Neural cell (in vitro differentiated cells): Measurements from ENCODE around the gene WIPI1. TPM values are rescaled to one million over a fixed set of nuclear protein-coding genes. Genes with fewer than 3 reads are reported as not detected.

Experiments
- H2AFZ ChIP-seq: fragments of 200-600, 300-800 bp; sonication (generic), shearing (Covaris generic); 2 replicates; pipeline ENCODE4 v1.6.0; 2014; ENCODE audit warnings: low read depth, mild to moderate bottlenecking, antibody characterized with exemption, low read length, moderate library complexity
- H3F3A ChIP-seq: fragments of 200-600 bp; shearing (Covaris generic); 2 replicates; pipeline ENCODE4 v1.6.1; 2016; ENCODE audit warnings: mild to moderate bottlenecking, moderate library complexity, mixed read lengths, antibody characterized with exemption, low read length; ENCODE audit not compliant: insufficient read depth, poor library complexity, severe bottlenecking
- H3K27ac ChIP-seq: fragments of 200-600, 300-800 bp; sonication (generic), shearing (Covaris generic); 2 replicates; pipeline ENCODE4 v1.5.1; 2014; ENCODE audit warnings: mild to moderate bottlenecking, low read length, moderate library complexity
- H3K27me3 ChIP-seq: fragments of 300-800, 200-600 bp; sonication (generic), shearing (Covaris generic); 2 replicates; pipeline ENCODE4 v1.6.0; 2014; ENCODE audit warnings: mild to moderate bottlenecking, low read depth, low read length, moderate library complexity; ENCODE audit not compliant: insufficient read depth
- H3K36me3 ChIP-seq: fragments of 300-800, 200-600 bp; sonication (generic), shearing (Covaris generic); 2 replicates; pipeline ENCODE4 v1.5.1; 2014; ENCODE audit warnings: mild to moderate bottlenecking, antibody characterized with exemption, low read length, moderate library complexity; ENCODE audit not compliant: insufficient read depth
- H3K4me2 ChIP-seq: fragments of 300-800, 200-600 bp; sonication (generic), shearing (Covaris generic); 2 replicates; pipeline ENCODE4 v1.6.0; 2014; ENCODE audit warnings: mild to moderate bottlenecking, low read length
- H3K4me3 ChIP-seq: fragments of 300-800, 200-600 bp; sonication (generic), shearing (Covaris generic); 2 replicates; pipeline ENCODE4 v1.5.1; 2014; ENCODE audit warnings: mild to moderate bottlenecking, low read length, moderate library complexity
- H3K79me2 ChIP-seq: fragments of 200-600 bp; shearing (Covaris generic); replicated peaks from 2 replicates; pipeline ENCODE4 v1.6.0; 2014; ENCODE audit warnings: mild to moderate bottlenecking, low read length, moderate library complexity; ENCODE audit not compliant: insufficient read depth
- H3K9ac ChIP-seq: fragments of 300-800, 200-600 bp; sonication (generic), shearing (Covaris generic); 2 replicates; pipeline ENCODE4 v1.6.1; 2016; ENCODE audit warnings: mild to moderate bottlenecking, low read length, mixed read lengths
- H3K9me2 ChIP-seq: fragments of 200-600 bp; shearing (Covaris generic); 2 replicates; pipeline ENCODE4 v1.6.1; 2016; ENCODE audit warnings: mild to moderate bottlenecking, low read length, mixed read lengths; ENCODE audit not compliant: insufficient read depth
- H3K9me3 ChIP-seq: fragments of 200-600, 300-800 bp; sonication (generic), shearing (Covaris generic); 2 replicates; pipeline ENCODE4 v1.6.1; 2016; ENCODE audit warnings: mild to moderate bottlenecking, mixed run types, low read length, moderate library complexity, mixed read lengths
- H4K20me1 ChIP-seq: fragments of 200-600 bp; shearing (Covaris generic); 2 replicates; pipeline ENCODE4 v1.6.1; 2016; ENCODE audit warnings: mild to moderate bottlenecking, mixed run types; ENCODE audit not compliant: insufficient read depth
- EP300 ChIP-seq: fragments of 450-650 bp; conservative IDR thresholded peaks from 2 replicates; pipeline ENCODE4 v1.6.1; 2014; ENCODE audit warnings: antibody characterized with exemption, mild to moderate bottlenecking, moderate library complexity; ENCODE audit not compliant: poor library complexity, severe bottlenecking
- EZH2 ChIP-seq: fragments of 200-600, 300-800 bp; shearing (Covaris generic), sonication (generic); IDR thresholded peaks from 2 replicates; pipeline ENCODE4 v1.6.1; 2014; ENCODE audit warnings: antibody characterized with exemption, low read length, borderline replicate concordance, mild to moderate bottlenecking; ENCODE audit not compliant: insufficient read depth, poor library complexity, severe bottlenecking
- MXI1 ChIP-seq: fragments of 450-650 bp; conservative IDR thresholded peaks from 2 replicates; pipeline ENCODE4 v1.6.1; 2014; ENCODE audit warnings: antibody characterized with exemption, mild to moderate bottlenecking; ENCODE audit not compliant: poor library complexity, severe bottlenecking
- POLR2AphosphoS5 ChIP-seq: IDR thresholded peaks from 2 replicates; pipeline ENCODE4 v1.6.1; 2012
- RAD21 ChIP-seq: fragments of 450-650 bp; conservative IDR thresholded peaks from 2 replicates; pipeline ENCODE4 v1.6.1; 2014; ENCODE audit warnings: antibody characterized with exemption, mild to moderate bottlenecking, moderate library complexity
- SMC3 ChIP-seq: fragments of 450-650 bp; conservative IDR thresholded peaks from 2 replicates; pipeline ENCODE4 v1.6.1; 2014; ENCODE audit warnings: antibody characterized with exemption, mild to moderate bottlenecking, moderate library complexity; ENCODE audit not compliant: poor library complexity
- TAF1 ChIP-seq: IDR thresholded peaks from 2 replicates; pipeline ENCODE4 v1.6.1; 2012; ENCODE audit warnings: low read depth
- polyA plus RNA-seq: library from polyadenylated mRNA; depleted of rRNA; stranded (reverse); fragments of >200 nt; gene quantifications from 2 replicates; pipeline ENCODE4 v1.2.3, GENCODE V29; 2014
- TF ChIP-seq, protein P1 (sequence below): IDR thresholded peaks from 2 replicates; pipeline ENCODE4 v1.6.1; 2012; ENCODE audit warnings: borderline replicate concordance
- TF ChIP-seq, protein P2 (sequence below): fragments of 450-650 bp; IDR thresholded peaks from 2 replicates; pipeline ENCODE4 v1.5.1; 2014; ENCODE audit warnings: antibody characterized with exemption, mild to moderate bottlenecking, moderate library complexity; ENCODE audit not compliant: poor library complexity, severe bottlenecking

Gene WIPI1
- polyA plus RNA-seq, 1 donor from 2014 or later: 17.8 TPM

DNA sequence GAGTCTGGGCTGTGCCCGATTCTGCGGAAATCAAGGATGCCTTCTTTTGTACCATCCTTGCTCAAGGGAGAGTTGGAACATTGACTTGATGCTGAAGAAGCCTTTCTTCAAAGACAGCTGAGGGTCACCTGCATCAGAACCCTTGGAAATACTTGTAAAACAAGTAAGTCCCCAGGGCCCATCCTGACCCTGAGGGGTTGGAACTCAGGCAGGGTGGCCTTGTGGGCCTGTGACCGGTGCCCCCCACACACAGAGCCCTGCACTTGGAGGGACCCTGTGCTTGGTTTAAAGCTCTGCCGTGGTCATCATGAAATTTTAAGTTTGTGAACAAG, 56.9 kb downstream of the WIPI1 start:
- Histone ChIP-seq H3K9me2 (no peaks in the 10 kb centered on the region), H3K4me3 (no peak overlapping the region), H4K20me1 (no peaks in the 10 kb centered on the region), H3F3A (no peaks in the 10 kb centered on the region), H3K79me2 (no peaks in the 10 kb centered on the region), H2AFZ (no peak overlapping the region), H3K9ac (no peak overlapping the region), H3K36me3 (no peaks in the 10 kb centered on the region), H3K9me3 (no peaks in the 10 kb centered on the region), H3K4me2 (no peak overlapping the region), H3K27me3 (no peaks in the 10 kb centered on the region), H3K27ac (no peak overlapping the region)
- TF ChIP-seq, protein P1, sequence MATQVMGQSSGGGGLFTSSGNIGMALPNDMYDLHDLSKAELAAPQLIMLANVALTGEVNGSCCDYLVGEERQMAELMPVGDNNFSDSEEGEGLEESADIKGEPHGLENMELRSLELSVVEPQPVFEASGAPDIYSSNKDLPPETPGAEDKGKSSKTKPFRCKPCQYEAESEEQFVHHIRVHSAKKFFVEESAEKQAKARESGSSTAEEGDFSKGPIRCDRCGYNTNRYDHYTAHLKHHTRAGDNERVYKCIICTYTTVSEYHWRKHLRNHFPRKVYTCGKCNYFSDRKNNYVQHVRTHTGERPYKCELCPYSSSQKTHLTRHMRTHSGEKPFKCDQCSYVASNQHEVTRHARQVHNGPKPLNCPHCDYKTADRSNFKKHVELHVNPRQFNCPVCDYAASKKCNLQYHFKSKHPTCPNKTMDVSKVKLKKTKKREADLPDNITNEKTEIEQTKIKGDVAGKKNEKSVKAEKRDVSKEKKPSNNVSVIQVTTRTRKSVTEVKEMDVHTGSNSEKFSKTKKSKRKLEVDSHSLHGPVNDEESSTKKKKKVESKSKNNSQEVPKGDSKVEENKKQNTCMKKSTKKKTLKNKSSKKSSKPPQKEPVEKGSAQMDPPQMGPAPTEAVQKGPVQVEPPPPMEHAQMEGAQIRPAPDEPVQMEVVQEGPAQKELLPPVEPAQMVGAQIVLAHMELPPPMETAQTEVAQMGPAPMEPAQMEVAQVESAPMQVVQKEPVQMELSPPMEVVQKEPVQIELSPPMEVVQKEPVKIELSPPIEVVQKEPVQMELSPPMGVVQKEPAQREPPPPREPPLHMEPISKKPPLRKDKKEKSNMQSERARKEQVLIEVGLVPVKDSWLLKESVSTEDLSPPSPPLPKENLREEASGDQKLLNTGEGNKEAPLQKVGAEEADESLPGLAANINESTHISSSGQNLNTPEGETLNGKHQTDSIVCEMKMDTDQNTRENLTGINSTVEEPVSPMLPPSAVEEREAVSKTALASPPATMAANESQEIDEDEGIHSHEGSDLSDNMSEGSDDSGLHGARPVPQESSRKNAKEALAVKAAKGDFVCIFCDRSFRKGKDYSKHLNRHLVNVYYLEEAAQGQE: no peak
- TF ChIP-seq, protein P2, sequence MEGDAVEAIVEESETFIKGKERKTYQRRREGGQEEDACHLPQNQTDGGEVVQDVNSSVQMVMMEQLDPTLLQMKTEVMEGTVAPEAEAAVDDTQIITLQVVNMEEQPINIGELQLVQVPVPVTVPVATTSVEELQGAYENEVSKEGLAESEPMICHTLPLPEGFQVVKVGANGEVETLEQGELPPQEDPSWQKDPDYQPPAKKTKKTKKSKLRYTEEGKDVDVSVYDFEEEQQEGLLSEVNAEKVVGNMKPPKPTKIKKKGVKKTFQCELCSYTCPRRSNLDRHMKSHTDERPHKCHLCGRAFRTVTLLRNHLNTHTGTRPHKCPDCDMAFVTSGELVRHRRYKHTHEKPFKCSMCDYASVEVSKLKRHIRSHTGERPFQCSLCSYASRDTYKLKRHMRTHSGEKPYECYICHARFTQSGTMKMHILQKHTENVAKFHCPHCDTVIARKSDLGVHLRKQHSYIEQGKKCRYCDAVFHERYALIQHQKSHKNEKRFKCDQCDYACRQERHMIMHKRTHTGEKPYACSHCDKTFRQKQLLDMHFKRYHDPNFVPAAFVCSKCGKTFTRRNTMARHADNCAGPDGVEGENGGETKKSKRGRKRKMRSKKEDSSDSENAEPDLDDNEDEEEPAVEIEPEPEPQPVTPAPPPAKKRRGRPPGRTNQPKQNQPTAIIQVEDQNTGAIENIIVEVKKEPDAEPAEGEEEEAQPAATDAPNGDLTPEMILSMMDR: no peak
- TF ChIP-seq EP300 (no peak), RAD21 (no peak), TAF1 (no peak), SMC3 (no peak), EZH2 (no peak), MXI1 (no peak), POLR2AphosphoS5 (no peak)

DNA sequence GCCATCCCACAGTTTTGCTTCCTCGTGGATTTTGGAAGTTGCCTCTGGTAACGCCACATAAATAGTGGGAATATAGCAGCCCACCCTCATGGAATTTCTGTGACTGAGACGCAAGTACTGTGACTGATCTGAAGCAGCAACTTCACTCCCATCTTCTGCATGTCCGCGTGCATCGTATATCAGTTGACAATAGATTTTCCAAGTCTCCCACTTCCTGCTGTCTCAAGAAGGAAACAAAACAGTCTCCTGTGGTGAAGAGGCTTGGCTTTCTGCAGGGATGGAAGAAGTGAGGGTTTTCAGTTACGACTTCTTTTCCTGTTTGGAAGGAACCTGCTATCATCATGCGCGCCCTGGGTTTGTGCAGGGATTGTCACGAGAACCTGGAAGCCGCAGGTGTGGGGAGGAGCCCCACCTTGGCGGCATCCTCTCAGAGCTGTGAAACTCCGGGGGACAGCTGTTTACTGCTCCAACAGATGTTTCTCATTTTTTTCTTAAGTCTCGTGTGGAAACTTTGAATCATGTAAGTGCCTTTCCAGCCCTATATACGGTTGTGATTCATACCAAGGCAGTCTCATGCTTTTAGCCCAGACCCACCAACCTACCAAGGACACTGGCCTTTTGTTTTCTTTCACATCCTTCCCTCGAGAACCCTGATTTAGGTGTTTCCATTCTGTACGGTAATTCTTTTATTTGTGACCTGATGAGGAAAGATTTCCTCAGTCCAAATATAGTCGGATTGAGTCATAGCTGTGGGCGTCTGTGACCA, 57.5 kb downstream of the WIPI1 start:
- no peak for TF ChIP-seq EZH2
- TF ChIP-seq, protein P2: no peak
- TF ChIP-seq, protein P1: no peak
- H3K9me2 ChIP-seq: no peaks in the 10 kb centered on the region

More for the DNA sequence above, 57.5 kb downstream of the WIPI1 start:
- Histone ChIP-seq H3K79me2 (no peaks in the 10 kb centered on the region), H3K4me3 (no peak overlapping the region), H4K20me1 (no peaks in the 10 kb centered on the region), H3K27me3 (no peaks in the 10 kb centered on the region), H3K36me3 (no peaks in the 10 kb centered on the region), H3K9me3 (no peaks in the 10 kb centered on the region), H3K9ac (no peak overlapping the region), H3K4me2 (no peak overlapping the region), H2AFZ (no peak overlapping the region), H3F3A (no peaks in the 10 kb centered on the region), H3K27ac (no peak overlapping the region)
